ENCODE results near the gene INTS11. TPM values are rescaled to one million over a fixed set of nuclear protein-coding genes. Genes with fewer than 3 reads are reported as not detected.

INTS11 gene
- total and polyA plus RNA-seq, 2 of the 8 experiments (the other 6 are each of a cell fraction or from before 2014, with no cell fraction given), result 113 to 243 TPM

GRCh38 chr1:1306070-1306660 lies 18.3 kb downstream of the INTS11 start (continued):
- no peak for TF ChIP-seq KDM1A (IDR thresholded peaks at IDR 0.05; ENCODE audit: borderline replicate concordance, low read length)
- TF ChIP-seq RFX5 (IDR thresholded peaks at IDR 0.05; ENCODE audit: borderline replicate concordance, low read depth, low read length), result no peak
- TF ChIP-seq POLR2AphosphoS5 (IDR thresholded peaks at IDR 0.05; ENCODE audit: low read depth, low read length), result no peak
- no peak for TF ChIP-seq POU5F1 (IDR thresholded peaks at IDR 0.05; ENCODE audit: low read depth, low read length)

Measured in H1 (cell line).